Nephron (organoid): ENCODE data around the gene CCDC190.

Source experiments
- H3K27ac Mint-ChIP-seq, 3 experiments: 2 replicates each; pipeline ENCODE4 v1.8.0; 2020; ENCODE audit warnings: mixed read lengths in 3 of 3, mild to moderate bottlenecking in 2 of 3, moderate library complexity in 1 of 3
- H3K27me3 Mint-ChIP-seq: 2 replicates; pipeline ENCODE4 v1.8.0; 2021; ENCODE audit warnings: low read depth, mild to moderate bottlenecking, moderate library complexity, mixed read lengths
- H3K36me3 Mint-ChIP-seq: 2 replicates; pipeline ENCODE4 v1.8.0; 2020; ENCODE audit warnings: low read depth, mixed read lengths
- H3K4me1 Mint-ChIP-seq: 2 replicates; pipeline ENCODE4 v1.8.0; 2020; ENCODE audit warnings: mixed read lengths
- H3K4me3 Mint-ChIP-seq, 3 experiments: 2 replicates each; pipeline ENCODE4 v1.8.0; 2020; ENCODE audit warnings: mild to moderate bottlenecking in 3 of 3, mixed read lengths in 3 of 3, moderate library complexity in 2 of 3
- H3K9me3 Mint-ChIP-seq: 2 replicates; pipeline ENCODE4 v1.8.0; 2020; ENCODE audit warnings: mixed read lengths
- TF ChIP-seq, protein P1 (sequence below), 3 experiments: fragments of 200-600 bp; sonication (generic); IDR thresholded peaks; one replicate each; pipeline ENCODE4 v1.5.0; 2021; ENCODE audit warnings: antibody characterized with exemption in 3 of 3; ENCODE audit not compliant: unreplicated experiment in 3 of 3

CCDC190 gene

DNA sequence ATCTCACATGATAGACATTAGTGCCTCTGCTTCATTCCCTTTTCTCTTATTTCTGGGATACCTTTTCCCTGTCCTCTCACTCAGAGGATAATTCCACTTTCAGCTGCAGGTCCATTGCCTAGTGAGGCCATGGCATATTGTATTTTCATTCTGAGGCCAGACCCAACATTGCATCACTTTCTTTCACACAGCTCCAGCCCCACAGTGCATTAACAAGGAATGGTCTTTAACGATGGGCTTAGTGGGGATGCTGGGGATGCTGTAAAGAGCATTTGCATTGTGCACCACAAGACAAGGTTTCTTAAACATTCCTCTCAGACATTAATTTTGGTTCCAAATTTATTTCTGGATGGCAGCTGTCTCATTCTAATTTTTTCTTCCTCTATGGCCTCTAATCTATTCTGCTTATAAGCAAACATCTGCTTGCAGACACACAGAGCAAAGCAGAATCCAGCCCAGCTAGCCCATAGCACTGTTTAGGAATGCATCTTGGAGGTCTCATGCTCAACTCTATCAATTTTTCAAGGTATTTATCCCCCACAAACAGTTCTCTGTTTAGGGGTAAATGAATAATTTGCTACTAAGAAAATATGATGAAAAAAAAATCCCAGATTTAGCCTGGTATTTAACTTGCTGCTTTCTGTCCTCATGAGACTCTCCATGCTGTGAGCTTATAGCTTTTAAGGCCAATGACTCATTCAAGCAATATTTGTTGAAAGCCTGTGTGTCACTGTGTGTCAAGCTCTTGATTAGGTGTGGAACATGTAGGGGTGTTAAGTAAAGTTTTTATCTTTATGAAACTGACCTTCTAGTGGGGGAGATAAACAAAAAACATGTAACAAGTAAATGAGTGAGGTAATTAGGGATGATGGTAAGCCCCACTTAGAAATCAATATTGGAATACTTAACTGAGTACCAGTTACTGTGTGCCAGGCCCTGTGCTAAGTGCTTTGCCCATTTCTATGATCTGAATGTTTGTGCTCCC lies 44.5 kb upstream of the CCDC190 start:
- Mint-ChIP-seq H3K27ac (peak overlapping the region; percentile 12 to 28 (median 15)), H3K27me3 (no peaks in the 10 kb centered on the region), H3K4me1 (peaks cover 31% of the 10 kb centered on the region), H3K36me3 (no peaks in the 10 kb centered on the region), H3K4me3 (peak overlapping the region in 1 of 3 experiments; percentile 22), H3K9me3 (peaks cover 2% of the 10 kb centered on the region)
- TF ChIP-seq, protein P1, sequence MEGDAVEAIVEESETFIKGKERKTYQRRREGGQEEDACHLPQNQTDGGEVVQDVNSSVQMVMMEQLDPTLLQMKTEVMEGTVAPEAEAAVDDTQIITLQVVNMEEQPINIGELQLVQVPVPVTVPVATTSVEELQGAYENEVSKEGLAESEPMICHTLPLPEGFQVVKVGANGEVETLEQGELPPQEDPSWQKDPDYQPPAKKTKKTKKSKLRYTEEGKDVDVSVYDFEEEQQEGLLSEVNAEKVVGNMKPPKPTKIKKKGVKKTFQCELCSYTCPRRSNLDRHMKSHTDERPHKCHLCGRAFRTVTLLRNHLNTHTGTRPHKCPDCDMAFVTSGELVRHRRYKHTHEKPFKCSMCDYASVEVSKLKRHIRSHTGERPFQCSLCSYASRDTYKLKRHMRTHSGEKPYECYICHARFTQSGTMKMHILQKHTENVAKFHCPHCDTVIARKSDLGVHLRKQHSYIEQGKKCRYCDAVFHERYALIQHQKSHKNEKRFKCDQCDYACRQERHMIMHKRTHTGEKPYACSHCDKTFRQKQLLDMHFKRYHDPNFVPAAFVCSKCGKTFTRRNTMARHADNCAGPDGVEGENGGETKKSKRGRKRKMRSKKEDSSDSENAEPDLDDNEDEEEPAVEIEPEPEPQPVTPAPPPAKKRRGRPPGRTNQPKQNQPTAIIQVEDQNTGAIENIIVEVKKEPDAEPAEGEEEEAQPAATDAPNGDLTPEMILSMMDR (IDR thresholded peaks at IDR 0.05; ENCODE audit: unreplicated experiment in 3 of 3) = no peak

- TF ChIP-seq, protein P1 (IDR thresholded peaks at IDR 0.05; ENCODE audit: unreplicated experiment in 3 of 3) = no peak
- Mint-ChIP-seq H3K36me3 (no peaks in the 10 kb centered on the region), H3K27me3 (no peaks in the 10 kb centered on the region), H3K9me3 (no peaks in the 10 kb centered on the region), H3K27ac (peak overlapping the region in 2 of 3 experiments; percentile 12 to 15), H3K4me3 (no peak overlapping the region), H3K4me1 (peaks cover 36% of the 10 kb centered on the region)
Measured at GRCh38 chr1:162904579-162904978, 43.6 kb upstream of the CCDC190 start.

GRCh38 chr1:162904023-162904422 lies 43.0 kb upstream of the CCDC190 start:
- no peaks in the 10 kb centered on the region for H3K36me3 Mint-ChIP-seq
- H3K4me1 Mint-ChIP-seq = peaks cover 41% of the 10 kb centered on the region
- no peak overlapping the region for H3K27ac Mint-ChIP-seq
- H3K27me3 Mint-ChIP-seq = no peaks in the 10 kb centered on the region
- TF ChIP-seq, protein P1 (IDR thresholded peaks at IDR 0.05; ENCODE audit: unreplicated experiment in 3 of 3) = no peak
- H3K9me3 Mint-ChIP-seq = no peaks in the 10 kb centered on the region
- no peak overlapping the region for H3K4me3 Mint-ChIP-seq

DNA sequence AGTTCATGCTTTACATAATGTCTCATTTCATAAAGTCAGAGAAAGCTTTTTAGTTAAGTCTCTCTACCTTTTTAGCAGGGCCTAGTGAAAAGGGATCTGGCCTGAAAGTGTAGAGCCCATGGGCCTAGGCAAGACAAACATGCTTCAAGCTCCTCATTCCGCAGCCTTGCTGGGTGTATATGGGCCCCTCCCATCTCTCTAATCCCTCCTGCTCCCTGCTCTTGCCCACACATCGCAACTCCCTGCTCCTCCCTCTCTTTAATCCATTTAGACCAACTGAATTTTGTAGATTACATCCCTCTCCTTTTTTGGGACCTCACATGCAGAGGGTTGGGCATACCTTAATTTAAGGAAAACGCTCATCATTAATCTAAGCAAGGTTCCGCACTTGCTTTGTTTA lies 42.3 kb upstream of the CCDC190 start:
- no peaks in the 10 kb centered on the region for H3K36me3 Mint-ChIP-seq
- TF ChIP-seq, protein P1 (IDR thresholded peaks at IDR 0.05; ENCODE audit: unreplicated experiment in 3 of 3) = no peak
- H3K4me1 Mint-ChIP-seq = peaks cover 41% of the 10 kb centered on the region
- H3K4me3 Mint-ChIP-seq = no peak overlapping the region
- no peak overlapping the region for H3K27ac Mint-ChIP-seq
- no peaks in the 10 kb centered on the region for H3K9me3 Mint-ChIP-seq
- H3K27me3 Mint-ChIP-seq = no peaks in the 10 kb centered on the region

- Mint-ChIP-seq H3K4me3 (no peak overlapping the region), H3K9me3 (no peaks in the 10 kb centered on the region), H3K4me1 (peaks cover 41% of the 10 kb centered on the region), H3K36me3 (no peaks in the 10 kb centered on the region), H3K27me3 (no peaks in the 10 kb centered on the region), H3K27ac (no peak overlapping the region)
- TF ChIP-seq, protein P1 (IDR thresholded peaks at IDR 0.05; ENCODE audit: unreplicated experiment in 3 of 3) = no peak
Measured at GRCh38 chr1:162902416-162902815, 41.4 kb upstream of the CCDC190 start.
